ENCODE data around the gene PSKH1.

- no peak for TF ChIP-seq REST (IDR thresholded peaks at IDR 0.05; ENCODE audit: borderline replicate concordance)
- no peak for TF ChIP-seq CTCF (IDR thresholded peaks at IDR 0.05; ENCODE audit: poor library complexity, severe bottlenecking)
- no peak for TF ChIP-seq RAD21 (conservative IDR thresholded peaks at IDR 0.05)
- TF ChIP-seq POLR2AphosphoS5 (IDR thresholded peaks at IDR 0.05): no peak
Measured at GRCh38 chr16:67957622-67958021, 64.6 kb downstream of the PSKH1 start.
